Measurements from ENCODE around the gene STAT3. TPM values are rescaled to one million over a fixed set of nuclear protein-coding genes. Genes with fewer than 3 reads are reported as not detected.

Gene STAT3
- polyA plus RNA-seq, 2 of the 4 experiments (the other 2 are of a cell fraction) = 72.8 to 97.8 TPM

GRCh38 chr17:42365136-42365535 lies 23.1 kb downstream of the STAT3 start:
- H3K4me1 ChIP-seq = peaks cover 73% of the 10 kb centered on the region

GRCh38 chr17:42363767-42364585 lies 24.3 kb downstream of the STAT3 start:
- H3K9me3 ChIP-seq = no peaks in the 10 kb centered on the region
- H3K4me2 ChIP-seq = no peak overlapping the region
- FAIRE-seq = no peak
- ChIA-PET POLR2A (no interaction called here), CTCF (interaction anchor here (0.9 to 2.2 kb wide), 6 partner anchors 10 to 163 kb away, joined by 3 to 10 read pairs (median 4); partner anchors contain the start of gene STAT3)
- no peak for DNase-seq (ENCODE audit: low read depth in 1 of 2, low spot score in 1 of 2)
- 84% methylated on average over 7 of the region's 7 CpGs for WGBS (ENCODE audit: missing lambda C conversion rate)
- H3K27ac ChIP-seq = no peak overlapping the region
- no peak overlapping the region for H3K4me3 ChIP-seq
- TF ChIP-seq FOXS1 (CRISPR knock-in tag; IDR thresholded peaks at IDR 0.05) (no peak), MAX (IDR thresholded peaks at IDR 0.05) (no peak), REST (IDR thresholded peaks at IDR 0.05) (no peak), NFE2L2 (conservative IDR thresholded peaks at IDR 0.05; ENCODE audit: low read length) (no peak), ESRRA (IDR thresholded peaks at IDR 0.05; ENCODE audit: borderline replicate concordance, low read length) (no peak), BHLHE40 (IDR thresholded peaks at IDR 0.05; ENCODE audit: low read depth, low read length) (no peak)
- H3K4me1 ChIP-seq = peaks cover 74% of the 10 kb centered on the region
- no peak for ATAC-seq

More at GRCh38 chr17:42365136-42365535, 23.1 kb downstream of the STAT3 start:
- WGBS (ENCODE audit: missing lambda C conversion rate) = 91% methylated on average over 9 of the region's 9 CpGs
- POLR2A ChIA-PET = no interaction called here
- H3K4me3 ChIP-seq = no peak overlapping the region
- DNase-seq (ENCODE audit: low read depth in 1 of 2, low spot score in 1 of 2) (peak in 1 of 2 experiments; percentile 31), FAIRE-seq (no peak), ATAC-seq (peak in 1 of 2 experiments; percentile 41; a peak in 1 of 6 replicates)
- CTCF ChIA-PET = interaction anchor here (0.6 to 2.2 kb wide), 8 partner anchors 30 to 162 kb away, joined by 3 to 10 read pairs (median 4); no protein-coding TSS in a partner anchor
- H3K9me3 ChIP-seq = no peaks in the 10 kb centered on the region
- H3K4me2 ChIP-seq = no peak overlapping the region
- H3K27ac ChIP-seq = no peak overlapping the region
- TF ChIP-seq MAX (IDR thresholded peaks at IDR 0.05) (peak; percentile 35; the same call in 1 of the 2 replicates), PBX3 (IDR thresholded peaks at IDR 0.05) (no peak)

GRCh38 chr17:42363231-42363630 lies 25.0 kb downstream of the STAT3 start:
- ChIA-PET POLR2A (no interaction called here), CTCF (interaction anchor here (0.8 to 2.3 kb wide), 5 partner anchors 11 to 164 kb away, joined by 3 to 14 read pairs (median 5); no protein-coding TSS in a partner anchor)
- ATAC-seq (no peak), FAIRE-seq (no peak), DNase-seq (ENCODE audit: low read depth in 1 of 2, low spot score in 1 of 2) (no peak)
- WGBS (ENCODE audit: missing lambda C conversion rate) = 94% methylated on average over 1 of the region's 1 CpG
- Histone ChIP-seq H3K4me3 (no peak overlapping the region), H3K4me1 (peaks cover 67% of the 10 kb centered on the region), H3K27ac (no peak overlapping the region), H3K9me3 (no peaks in the 10 kb centered on the region), H3K4me2 (no peak overlapping the region)
- no peak for TF ChIP-seq RFX5 (IDR thresholded peaks at IDR 0.05)
- no peak for TF ChIP-seq NFE2L2 (conservative IDR thresholded peaks at IDR 0.05; ENCODE audit: low read length)
- TF ChIP-seq SREBF2 (IDR thresholded peaks at IDR 0.05) = no peak
- TF ChIP-seq MYC (IDR thresholded peaks at IDR 0.05; ENCODE audit: borderline replicate concordance, low read length) = no peak
- no peak for TF ChIP-seq MAFK (IDR thresholded peaks at IDR 0.05; ENCODE audit: partially characterized antibody)
- TF ChIP-seq CBX2 (IDR thresholded peaks at IDR 0.05; ENCODE audit: borderline replicate concordance, low read depth) = no peak
- no peak for TF ChIP-seq FOSB (CRISPR knock-in tag; IDR thresholded peaks at IDR 0.05)
- no peak for TF ChIP-seq HDAC2 (IDR thresholded peaks at IDR 0.05)
- TF ChIP-seq REST (IDR thresholded peaks at IDR 0.05) = no peak
- TF ChIP-seq ZC3H11A (IDR thresholded peaks at IDR 0.05) = no peak
- no peak for TF ChIP-seq FOSL2 (IDR thresholded peaks at IDR 0.05)
- no peak for TF ChIP-seq FOSL2 (CRISPR knock-in tag; IDR thresholded peaks at IDR 0.05)
- TF ChIP-seq RCOR1 (IDR thresholded peaks at IDR 0.05; ENCODE audit: low read depth, low read length) = no peak
- no peak for TF ChIP-seq GATA3 (IDR thresholded peaks at IDR 0.05; ENCODE audit: borderline replicate concordance)
- TF ChIP-seq HES2 (IDR thresholded peaks at IDR 0.05) = no peak
- TF ChIP-seq ZFP36 (IDR thresholded peaks at IDR 0.05; ENCODE audit: borderline replicate concordance, partially characterized antibody) = no peak
- TF ChIP-seq HOXB13 (CRISPR knock-in tag; IDR thresholded peaks at IDR 0.05; ENCODE audit: low read depth) = no peak
- no peak for TF ChIP-seq KDM5A (IDR thresholded peaks at IDR 0.05)
- no peak for TF ChIP-seq KDM1A (IDR thresholded peaks at IDR 0.05; ENCODE audit: low read depth)
